ENCODE data around the gene PCDHGC5.

DNA sequence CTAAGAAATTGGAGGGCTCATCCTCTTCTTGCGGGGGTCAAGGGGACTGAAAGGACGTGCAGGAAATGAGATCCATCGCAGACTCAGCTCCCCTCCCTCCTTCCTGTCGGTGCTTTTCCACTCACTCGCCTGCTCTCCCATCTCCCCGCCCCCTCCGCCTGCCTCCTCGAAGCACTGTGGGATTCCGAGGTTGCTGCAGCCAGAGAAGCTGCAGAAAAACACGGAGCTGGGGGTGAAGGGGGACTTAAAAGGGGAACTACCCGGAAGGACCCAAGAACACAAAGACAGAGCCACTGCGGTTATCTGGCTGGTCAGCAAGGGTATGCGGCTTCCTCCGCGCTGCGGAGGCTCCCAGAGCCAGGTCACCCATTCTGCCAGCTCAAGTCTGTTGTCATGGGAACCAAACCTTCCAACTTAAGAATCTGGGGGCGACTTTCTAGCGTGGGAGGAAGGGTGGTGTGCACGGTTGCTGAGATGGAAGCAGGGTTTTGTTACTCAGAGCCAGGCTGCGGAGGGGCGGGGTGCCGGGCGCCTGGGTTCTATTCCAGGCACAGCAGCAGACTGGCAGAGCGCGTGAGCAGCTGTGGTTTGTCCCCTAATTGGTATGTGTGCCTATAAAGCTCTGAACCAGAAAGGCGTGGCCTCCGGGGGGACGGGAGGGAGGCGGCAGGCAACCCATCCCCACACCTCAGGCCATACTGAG is 24.9 kb downstream of the PCDHGC5 start:
- no peak for TF ChIP-seq CTCF (conservative IDR thresholded peaks at IDR 0.05; ENCODE audit: low read length)
- TF ChIP-seq EZH2phosphoT487 (IDR thresholded peaks at IDR 0.05; ENCODE audit: borderline replicate concordance, low read depth, low read length) = no peak

All from OCI-LY7 (cell line).